WTC11 (cell line): ENCODE data around the gene FCHO1. TPM values are rescaled to one million over a fixed set of nuclear protein-coding genes. Genes with fewer than 3 reads are reported as not detected.
A peak's percentile ranks its signal among the peaks of the same experiment; 100 is the strongest.

Source experiments
- ATAC-seq: fragments of 200-7000 bp; cut with Tn5 transposase; 2 replicates; pipeline ENCODE4 v1.10.0; 2021; ENCODE audit warnings: mild to moderate bottlenecking, moderate library complexity
- CTCF ChIA-PET: fragments of 300-600 bp; sonication (Branson Sonifier 250); formaldehyde crosslinking; loops from one replicate; lab custom pipeline; 2021; ENCODE audit warnings: antibody characterized with exemption; lab: Charles Lee
- POLR2A ChIA-PET: fragments of 350-600 bp; sonication (Branson Sonifier 250); formaldehyde crosslinking; loops from one replicate; lab custom pipeline; 2021; ENCODE audit warnings: antibody characterized with exemption; lab: Charles Lee
- DNase-seq: peaks from one replicate; pipeline ENCODE4 v3.0.0; 2021; ENCODE audit warnings: low spot score
- H3K27ac Mint-ChIP-seq: 2 replicates; pipeline ENCODE4 v1.8.0; 2021; ENCODE audit warnings: mixed read lengths
- H3K27me3 Mint-ChIP-seq: 2 replicates; pipeline ENCODE4 v1.8.0; 2021; ENCODE audit warnings: low read depth, mild to moderate bottlenecking, moderate library complexity, mixed read lengths
- H3K36me3 Mint-ChIP-seq: 2 replicates; pipeline ENCODE4 v1.8.0; 2021; ENCODE audit warnings: mixed read lengths
- H3K4me1 Mint-ChIP-seq: 2 replicates; pipeline ENCODE4 v1.8.0; 2022; ENCODE audit warnings: mixed read lengths
- H3K4me3 Mint-ChIP-seq: 2 replicates; pipeline ENCODE4 v1.8.0; 2021; ENCODE audit warnings: mild to moderate bottlenecking, moderate library complexity, mixed read lengths
- H3K9me3 Mint-ChIP-seq: 2 replicates; pipeline ENCODE4 v1.8.0; 2021; ENCODE audit warnings: mixed read lengths
- ATF1 ChIP-seq: sonication (generic); formaldehyde crosslinking; IDR thresholded peaks from 2 replicates; pipeline ENCODE4 v1.8.1; 2023; ENCODE audit warnings: mild to moderate bottlenecking, moderate library complexity, missing genetic modification reagents
- CTCF ChIP-seq: fragments of 200-600 bp; IDR thresholded peaks from 2 replicates; pipeline ENCODE4 v1.8.0; 2022; ENCODE audit warnings: antibody characterized with exemption
- FOXJ3 ChIP-seq: sonication (generic); formaldehyde crosslinking; IDR thresholded peaks from 2 replicates; pipeline ENCODE4 v1.9.0; 2021; ENCODE audit warnings: missing genetic modification reagents, mild to moderate bottlenecking, borderline replicate concordance
- GABPB1 ChIP-seq: sonication (generic); formaldehyde crosslinking; IDR thresholded peaks from 2 replicates; pipeline ENCODE4 v1.8.1; 2023; ENCODE audit warnings: mild to moderate bottlenecking, missing genetic modification reagents
- GTF2I ChIP-seq: fragments of 250-450 bp; sonication (Bioruptor Pico); conservative IDR thresholded peaks from 2 replicates; pipeline ENCODE4 v1.4.0; 2021; ENCODE audit warnings: mild to moderate bottlenecking
- HMGXB4 ChIP-seq: sonication (generic); formaldehyde crosslinking; IDR thresholded peaks from 2 replicates; pipeline ENCODE4 v1.8.1; 2023; ENCODE audit warnings: mild to moderate bottlenecking, moderate library complexity, missing genetic modification reagents
- NFE2L1 ChIP-seq: sonication (generic); formaldehyde crosslinking; IDR thresholded peaks from 2 replicates; pipeline ENCODE4 v1.8.1; 2023; ENCODE audit warnings: missing genetic modification reagents
- NR3C1 ChIP-seq: sonication (generic); formaldehyde crosslinking; conservative IDR thresholded peaks from 2 replicates; pipeline ENCODE4 v1.8.1; 2023; ENCODE audit warnings: low read depth, mild to moderate bottlenecking, missing genetic modification reagents
- SMAD4 ChIP-seq: sonication (generic); formaldehyde crosslinking; IDR thresholded peaks from 2 replicates; pipeline ENCODE4 v1.8.0; 2022; ENCODE audit warnings: mild to moderate bottlenecking, missing genetic modification reagents
- TEAD1 ChIP-seq: sonication (generic); formaldehyde crosslinking; IDR thresholded peaks from 2 replicates; pipeline ENCODE4 v1.8.0; 2022; ENCODE audit warnings: mild to moderate bottlenecking, missing genetic modification reagents
- ZNF317 ChIP-seq: sonication (generic); formaldehyde crosslinking; IDR thresholded peaks from 2 replicates; pipeline ENCODE4 v1.8.1; 2023; ENCODE audit warnings: low read depth, mild to moderate bottlenecking, moderate library complexity, missing genetic modification reagents, borderline replicate concordance
- ZNF532 ChIP-seq: fragments of 250-450 bp; sonication (Bioruptor Pico); IDR thresholded peaks from 2 replicates; pipeline ENCODE4 v1.9.0; 2021; ENCODE audit warnings: mild to moderate bottlenecking, borderline replicate concordance
- total RNA-seq: library from RNA; stranded (reverse); gene quantifications from 3 replicates; pipeline ENCODE4 v1.2.3, GENCODE V29; 2021
- TF ChIP-seq, protein P1 (sequence below): sonication (generic); formaldehyde crosslinking; IDR thresholded peaks from 2 replicates; pipeline ENCODE4 v1.8.0; 2023; ENCODE audit warnings: missing genetic modification reagents

The FCHO1 gene
- total RNA-seq, 1 experiment from 2014 or later: 26.8 TPM

- H3K9me3 Mint-ChIP-seq: no peaks in the 10 kb centered on the region
- H3K27ac Mint-ChIP-seq: no peak overlapping the region
- CTCF ChIA-PET: interaction anchor here (0.9 to 2.4 kb wide), 4 partner anchors 13 to 48 kb away, joined by 3 to 16 read pairs (median 6); no protein-coding TSS in a partner anchor
- no peaks in the 10 kb centered on the region for H3K4me1 Mint-ChIP-seq
- no peak for TF ChIP-seq NFE2L1
- TF ChIP-seq ZNF532 (CRISPR knock-in tag): no peak
- no peak for TF ChIP-seq GTF2I
- 0 out of 2 replicates have a peak, but pooled peaks have one; percentile 4 for TF ChIP-seq CTCF
- DNase-seq: no peak
- no peak for ATAC-seq
- peaks cover 49% of the 10 kb centered on the region for H3K36me3 Mint-ChIP-seq
- POLR2A ChIA-PET: no interaction called here
- H3K4me3 Mint-ChIP-seq: no peak overlapping the region
- no peaks in the 10 kb centered on the region for H3K27me3 Mint-ChIP-seq
These were observed 24.1 kb upstream of the FCHO1 start for GRCh38 chr19:17726964-17727773.

GRCh38 chr19:17727843-17728242 is 23.4 kb upstream of the FCHO1 start:
- TF ChIP-seq CTCF: 0 out of 2 replicates have a peak, but pooled peaks have one; percentile 7
- no peak for TF ChIP-seq GABPB1 (CRISPR knock-in tag)
- DNase-seq (no peak), ATAC-seq (no peak)
- Mint-ChIP-seq H3K9me3 (no peaks in the 10 kb centered on the region), H3K36me3 (peaks cover 54% of the 10 kb centered on the region), H3K4me1 (no peaks in the 10 kb centered on the region), H3K27ac (no peak overlapping the region), H3K27me3 (no peaks in the 10 kb centered on the region), H3K4me3 (no peak overlapping the region)
- ChIA-PET CTCF (no interaction called here), POLR2A (no interaction called here)

DNA sequence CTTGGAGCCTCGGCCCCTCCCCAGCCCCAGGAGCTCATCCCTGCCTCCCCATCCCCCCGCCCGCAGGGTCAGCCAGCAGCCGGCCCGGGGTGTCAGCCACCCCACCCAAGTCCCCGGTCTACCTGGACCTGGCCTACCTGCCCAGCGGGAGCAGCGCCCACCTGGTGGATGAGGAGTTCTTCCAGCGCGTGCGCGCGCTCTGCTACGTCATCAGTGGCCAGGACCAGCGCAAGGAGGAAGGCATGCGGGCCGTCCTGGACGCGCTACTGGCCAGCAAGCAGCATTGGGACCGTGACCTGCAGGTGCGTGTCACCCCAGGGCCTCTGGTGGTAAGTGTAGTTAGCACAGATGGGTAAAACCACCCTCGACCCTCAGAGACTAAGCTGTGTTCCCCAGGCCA is 18.1 kb upstream of the FCHO1 start:
- no peaks in the 10 kb centered on the region for H3K9me3 Mint-ChIP-seq
- DNase-seq: no peak
- no peak for TF ChIP-seq NR3C1
- H3K4me3 Mint-ChIP-seq: no peak overlapping the region
- ATAC-seq: no peak
- peaks cover 55% of the 10 kb centered on the region for H3K36me3 Mint-ChIP-seq
- no peaks in the 10 kb centered on the region for H3K4me1 Mint-ChIP-seq
- ChIA-PET POLR2A (no interaction called here), CTCF (no interaction called here)
- H3K27ac Mint-ChIP-seq: no peak overlapping the region
- no peaks in the 10 kb centered on the region for H3K27me3 Mint-ChIP-seq

- ChIA-PET CTCF (interaction anchor here (2.0 kb wide), 1 partner anchor 32 kb away, joined by 6 read pairs; no protein-coding TSS in a partner anchor), POLR2A (interaction anchor here (0.6 kb wide), 1 partner anchor 310 kb away, joined by 4 read pairs; no protein-coding TSS in a partner anchor)
- ATAC-seq (no peak), DNase-seq (no peak)
- H3K4me1 Mint-ChIP-seq: peaks cover 3% of the 10 kb centered on the region; the same call in 1 of the 2 replicates
- H3K27me3 Mint-ChIP-seq: no peaks in the 10 kb centered on the region
- H3K27ac Mint-ChIP-seq: no peak overlapping the region
- H3K4me3 Mint-ChIP-seq: no peak overlapping the region
- TF ChIP-seq HMGXB4 (no peak), ZNF317 (CRISPR knock-in tag) (no peak), SMAD4 (CRISPR knock-in tag) (no peak), ATF1 (CRISPR knock-in tag) (no peak), FOXJ3 (CRISPR knock-in tag) (no peak), TEAD1 (CRISPR knock-in tag) (no peak)
- TF ChIP-seq, protein P1, sequence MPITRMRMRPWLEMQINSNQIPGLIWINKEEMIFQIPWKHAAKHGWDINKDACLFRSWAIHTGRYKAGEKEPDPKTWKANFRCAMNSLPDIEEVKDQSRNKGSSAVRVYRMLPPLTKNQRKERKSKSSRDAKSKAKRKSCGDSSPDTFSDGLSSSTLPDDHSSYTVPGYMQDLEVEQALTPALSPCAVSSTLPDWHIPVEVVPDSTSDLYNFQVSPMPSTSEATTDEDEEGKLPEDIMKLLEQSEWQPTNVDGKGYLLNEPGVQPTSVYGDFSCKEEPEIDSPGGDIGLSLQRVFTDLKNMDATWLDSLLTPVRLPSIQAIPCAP (CRISPR knock-in tag): no peak
- no peaks in the 10 kb centered on the region for H3K9me3 Mint-ChIP-seq
- H3K36me3 Mint-ChIP-seq: peaks cover 47% of the 10 kb centered on the region
These were observed 17.1 kb upstream of the FCHO1 start for GRCh38 chr19:17734146-17734545.
